ENCODE results near the gene LRBA.

GRCh38 chr4:151049430-151049884 lies 34.4 kb upstream of the LRBA start:
- TF ChIP-seq ETV5 (CRISPR knock-in tag; IDR thresholded peaks at IDR 0.05; ENCODE audit: low read depth) (no peak), LARP7 (IDR thresholded peaks at IDR 0.05) (no peak), BMI1 (IDR thresholded peaks at IDR 0.05; ENCODE audit: low read length) (no peak), NEUROD1 (IDR thresholded peaks at IDR 0.05; ENCODE audit: borderline replicate concordance, low read depth, low read length, partially characterized antibody) (no peak), TRIM28 (IDR thresholded peaks at IDR 0.05) (no peak), CTCF (IDR thresholded peaks at IDR 0.05 in 2 of 3, conservative IDR thresholded peaks at IDR 0.05 in 1 of 3; ENCODE audit: insufficient read depth in 2 of 3, low read depth in 1 of 3, low read length in 3 of 3) (no peak), XRCC3 (IDR thresholded peaks at IDR 0.05) (no peak), REST (IDR thresholded peaks at IDR 0.05; ENCODE audit: borderline replicate concordance) (no peak), REST (CRISPR knock-in tag; IDR thresholded peaks at IDR 0.05; ENCODE audit: low read depth) (no peak), ZBTB1 (CRISPR knock-in tag; IDR thresholded peaks at IDR 0.05; ENCODE audit: borderline replicate concordance, low read depth) (no peak)

Data from K562 (cell line).